Measurements from ENCODE around the gene EPHA3.

DNA sequence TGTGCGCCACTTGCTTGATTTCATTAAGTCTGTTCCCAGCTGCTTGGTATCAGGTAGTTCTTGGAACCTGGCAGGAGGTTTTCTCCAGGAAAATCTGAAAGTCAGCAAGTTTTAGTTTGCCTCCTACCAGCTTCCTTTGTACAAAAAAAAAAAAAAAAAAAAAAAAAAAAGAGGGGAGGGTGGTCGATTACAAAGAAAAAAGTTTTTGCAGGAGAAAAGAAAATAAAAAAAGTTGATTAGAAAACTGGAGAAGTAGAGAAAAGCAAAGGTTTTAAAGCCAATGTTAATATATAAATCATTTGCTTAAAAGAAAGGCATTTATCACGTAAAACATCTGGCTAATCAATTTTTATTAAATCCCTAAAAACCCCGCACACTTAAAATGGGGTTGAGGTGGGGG lies 5.9 kb downstream of the EPHA3 start:
- TF ChIP-seq SMC3 (IDR thresholded peaks at IDR 0.05; ENCODE audit: low read depth, low read length) (no peak), MAZ (IDR thresholded peaks at IDR 0.05; ENCODE audit: borderline replicate concordance, low read depth, low read length) (no peak), POLR2A (IDR thresholded peaks at IDR 0.05; ENCODE audit: low read depth, low read length) (no peak), FOS (IDR thresholded peaks at IDR 0.05; ENCODE audit: low read depth, low read length) (no peak), MAFK (IDR thresholded peaks at IDR 0.05; ENCODE audit: low read depth, low read length) (no peak)
- TF ChIP-seq, protein P1, sequence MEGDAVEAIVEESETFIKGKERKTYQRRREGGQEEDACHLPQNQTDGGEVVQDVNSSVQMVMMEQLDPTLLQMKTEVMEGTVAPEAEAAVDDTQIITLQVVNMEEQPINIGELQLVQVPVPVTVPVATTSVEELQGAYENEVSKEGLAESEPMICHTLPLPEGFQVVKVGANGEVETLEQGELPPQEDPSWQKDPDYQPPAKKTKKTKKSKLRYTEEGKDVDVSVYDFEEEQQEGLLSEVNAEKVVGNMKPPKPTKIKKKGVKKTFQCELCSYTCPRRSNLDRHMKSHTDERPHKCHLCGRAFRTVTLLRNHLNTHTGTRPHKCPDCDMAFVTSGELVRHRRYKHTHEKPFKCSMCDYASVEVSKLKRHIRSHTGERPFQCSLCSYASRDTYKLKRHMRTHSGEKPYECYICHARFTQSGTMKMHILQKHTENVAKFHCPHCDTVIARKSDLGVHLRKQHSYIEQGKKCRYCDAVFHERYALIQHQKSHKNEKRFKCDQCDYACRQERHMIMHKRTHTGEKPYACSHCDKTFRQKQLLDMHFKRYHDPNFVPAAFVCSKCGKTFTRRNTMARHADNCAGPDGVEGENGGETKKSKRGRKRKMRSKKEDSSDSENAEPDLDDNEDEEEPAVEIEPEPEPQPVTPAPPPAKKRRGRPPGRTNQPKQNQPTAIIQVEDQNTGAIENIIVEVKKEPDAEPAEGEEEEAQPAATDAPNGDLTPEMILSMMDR (conservative IDR thresholded peaks at IDR 0.05; ENCODE audit: low read depth, low read length): no peak
